Urinary bladder (tissue), 4 donors: ENCODE measurements around the gene MGST2. TPM values are rescaled to one million over a fixed set of nuclear protein-coding genes. Genes with fewer than 3 reads are reported as not detected.

Experiments used
- DNase-seq: peaks from one replicate; pipeline ENCODE4 v3.0.0-alpha.2; 2015; ENCODE audit errors: extremely low spot score
- H3K27ac ChIP-seq: one replicate; pipeline ENCODE4 v1.5.1; 2013; ENCODE audit warnings: low read depth, mild to moderate bottlenecking, moderate library complexity
- H3K36me3 ChIP-seq: one replicate; pipeline ENCODE4 v1.6.1; 2013; ENCODE audit warnings: mild to moderate bottlenecking, moderate library complexity; ENCODE audit not compliant: insufficient read depth
- H3K4me1 ChIP-seq: one replicate; pipeline ENCODE4 v1.6.1; 2013; ENCODE audit warnings: mild to moderate bottlenecking, moderate library complexity; ENCODE audit not compliant: insufficient read depth
- H3K4me3 ChIP-seq: one replicate; pipeline ENCODE4 v1.5.1; 2013; ENCODE audit warnings: low read depth, low read length
- WGBS: extraction: QIAGEN DNeasy Blood & Tissue Kit; methylation state at CpG from one replicate; pipeline ENCODE4 v1.1.7; 2013; 5-methylcytosine and 5-hydroxymethylcytosine counted together
- polyA plus RNA-seq: library from polyadenylated mRNA; stranded (reverse); fragments of 200-250 nt; gene quantifications from one replicate; pipeline ENCODE4 v1.2.3, GENCODE V29; 2013
- total RNA-seq: library from RNA; depleted of rRNA; stranded (reverse); fragments of >200 nt; gene quantifications from one replicate; pipeline ENCODE4 v1.2.3, GENCODE V29; 2014
- donor health status: healthy with polysubstance abuse.
- donor health status: healthy.

The MGST2 gene
- total and polyA plus RNA-seq, 2 donors: 51.8 to 69.1 TPM

DNA sequence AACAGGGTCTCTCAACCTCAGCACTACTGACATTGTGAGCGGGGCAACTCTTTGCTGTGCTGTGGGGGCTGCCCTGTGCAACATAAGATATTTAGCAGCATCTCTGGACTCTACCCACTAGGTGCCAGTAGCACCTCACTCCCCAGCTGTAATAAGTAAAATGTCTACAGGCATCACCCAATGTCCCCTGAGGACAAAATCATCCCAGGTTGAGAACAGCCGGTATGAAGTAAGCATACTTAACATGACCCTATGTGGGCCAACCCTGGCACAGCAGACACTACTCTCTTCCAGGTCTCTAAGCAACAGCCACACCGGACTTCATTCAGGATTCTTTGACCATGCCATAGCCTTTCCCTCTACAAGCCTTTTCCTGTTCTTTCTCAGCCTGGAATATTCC lies 10.5 kb upstream of the MGST2 start:
- no peak for DNase-seq
- Histone ChIP-seq H3K27ac (no peak overlapping the region), H3K4me1 (no peaks in the 10 kb centered on the region), H3K4me3 (no peak overlapping the region), H3K36me3 (no peaks in the 10 kb centered on the region)
- 45% methylated on average over 3 of the region's 3 CpGs for WGBS

GRCh38 chr4:139656614-139657486 lies 8.8 kb upstream of the MGST2 start:
- H3K36me3 ChIP-seq: no peaks in the 10 kb centered on the region
- H3K4me1 ChIP-seq: no peaks in the 10 kb centered on the region
- WGBS: 23% methylated on average over 13 of the region's 13 CpGs
- peak; percentile 36 for DNase-seq
- H3K4me3 ChIP-seq: no peak overlapping the region
- H3K27ac ChIP-seq: no peak overlapping the region

- no peak for DNase-seq
- H3K4me1 ChIP-seq: no peaks in the 10 kb centered on the region
- no peak overlapping the region for H3K4me3 ChIP-seq
- H3K27ac ChIP-seq: peak overlapping the region; percentile 24
- WGBS: 89% methylated on average over 4 of the region's 4 CpGs
- no peaks in the 10 kb centered on the region for H3K36me3 ChIP-seq
These were observed 7.4 kb upstream of the MGST2 start for GRCh38 chr4:139658185-139658584.

GRCh38 chr4:139658586-139659382 lies 6.8 kb upstream of the MGST2 start:
- Histone ChIP-seq H3K4me1 (no peaks in the 10 kb centered on the region), H3K27ac (peak overlapping the region; percentile 24), H3K36me3 (no peaks in the 10 kb centered on the region), H3K4me3 (no peak overlapping the region)
- no peak for DNase-seq
- WGBS: 81% methylated on average over 2 of the region's 2 CpGs

DNA sequence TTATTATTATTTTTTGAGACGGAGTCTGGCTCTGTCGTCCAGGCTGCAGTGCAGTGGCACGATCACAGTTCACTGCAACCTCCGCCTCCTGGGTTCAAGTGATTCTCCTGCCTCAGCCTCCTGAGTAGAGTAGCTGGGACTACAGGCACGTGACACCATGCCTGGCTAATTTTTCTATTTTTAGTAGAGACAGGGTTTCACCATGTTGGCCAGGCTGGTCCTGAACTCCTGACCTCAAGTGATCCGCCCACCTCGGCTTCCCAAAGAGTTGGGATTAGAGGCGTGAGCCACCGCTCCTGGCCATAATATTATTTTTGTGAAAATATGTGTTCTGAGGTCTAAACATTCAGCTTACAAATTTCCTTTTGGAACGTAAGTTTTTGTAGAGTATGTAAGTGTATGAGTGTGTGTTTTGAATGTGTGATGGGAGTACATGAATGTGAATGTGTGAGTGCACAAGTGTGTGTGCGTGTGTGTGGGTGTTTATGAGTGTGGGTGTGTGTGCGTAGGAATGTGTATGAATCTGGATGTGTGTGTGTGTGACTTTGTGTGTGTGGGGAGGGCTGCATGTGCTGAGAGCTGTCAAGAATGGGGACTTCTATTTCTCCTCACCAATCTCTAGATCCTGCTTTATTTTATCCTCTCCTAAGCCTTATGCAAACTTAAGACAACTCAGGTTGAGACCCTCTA lies 5.7 kb upstream of the MGST2 start:
- no peak overlapping the region for H3K4me3 ChIP-seq
- DNase-seq: no peak
- no peaks in the 10 kb centered on the region for H3K36me3 ChIP-seq
- 87% methylated on average over 12 of the region's 12 CpGs for WGBS
- no peaks in the 10 kb centered on the region for H3K4me1 ChIP-seq
- H3K27ac ChIP-seq: no peak overlapping the region

DNA sequence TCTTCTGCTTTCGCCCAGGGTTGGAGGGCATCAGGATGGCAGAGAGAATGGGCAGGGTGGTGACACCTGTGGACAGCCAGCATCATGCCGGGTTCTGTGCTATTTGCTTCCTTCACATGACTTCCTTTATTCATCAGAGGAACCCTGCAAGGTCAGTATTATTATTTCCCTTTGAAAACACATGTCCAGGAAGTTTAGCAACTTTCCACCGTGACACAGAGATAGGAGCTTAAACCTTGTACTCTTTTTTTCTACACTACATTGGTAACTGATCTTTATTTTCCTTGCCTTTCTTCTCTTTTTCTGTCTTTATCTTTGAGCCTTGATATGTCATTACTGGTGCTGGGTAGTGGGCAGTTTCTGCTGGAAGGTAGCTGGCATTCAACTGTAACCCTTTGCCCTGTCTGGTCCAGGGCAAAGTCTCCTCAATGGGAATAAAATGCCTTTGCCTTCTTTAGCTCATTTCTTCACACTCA lies 5.0 kb upstream of the MGST2 start:
- 62% methylated on average over 3 of the region's 3 CpGs for WGBS
- no peaks in the 10 kb centered on the region for H3K4me1 ChIP-seq
- peak overlapping the region; percentile 58 for H3K27ac ChIP-seq
- H3K36me3 ChIP-seq: no peaks in the 10 kb centered on the region
- no peak overlapping the region for H3K4me3 ChIP-seq
- no peak for DNase-seq

- no peaks in the 10 kb centered on the region for H3K36me3 ChIP-seq
- no peak overlapping the region for H3K4me3 ChIP-seq
- H3K27ac ChIP-seq: no peak overlapping the region
- 36% methylated on average over 1 of the region's 1 CpG for whole genome bisulfite sequencing
- DNase-seq: no peak
- no peaks in the 10 kb centered on the region for H3K4me1 ChIP-seq
These were observed 2.0 kb upstream of the MGST2 start for GRCh38 chr4:139663561-139664138.

- DNase-seq: no peak
- Histone ChIP-seq H3K27ac (no peak overlapping the region), H3K4me3 (no peak overlapping the region), H3K4me1 (no peaks in the 10 kb centered on the region), H3K36me3 (no peaks in the 10 kb centered on the region)
- 68% methylated on average over 2 of the region's 2 CpGs for WGBS
These were observed 1.2 kb upstream of the MGST2 start for GRCh38 chr4:139664442-139664841.

- Histone ChIP-seq H3K36me3 (no peaks in the 10 kb centered on the region), H3K4me1 (no peaks in the 10 kb centered on the region), H3K27ac (peak overlapping the region; percentile 84), H3K4me3 (peak overlapping the region; percentile 39)
- WGBS: 72% methylated on average over 10 of the region's 10 CpGs
- DNase-seq: no peak
These were observed 435 bp upstream of the MGST2 start for GRCh38 chr4:139665079-139665689.

DNA sequence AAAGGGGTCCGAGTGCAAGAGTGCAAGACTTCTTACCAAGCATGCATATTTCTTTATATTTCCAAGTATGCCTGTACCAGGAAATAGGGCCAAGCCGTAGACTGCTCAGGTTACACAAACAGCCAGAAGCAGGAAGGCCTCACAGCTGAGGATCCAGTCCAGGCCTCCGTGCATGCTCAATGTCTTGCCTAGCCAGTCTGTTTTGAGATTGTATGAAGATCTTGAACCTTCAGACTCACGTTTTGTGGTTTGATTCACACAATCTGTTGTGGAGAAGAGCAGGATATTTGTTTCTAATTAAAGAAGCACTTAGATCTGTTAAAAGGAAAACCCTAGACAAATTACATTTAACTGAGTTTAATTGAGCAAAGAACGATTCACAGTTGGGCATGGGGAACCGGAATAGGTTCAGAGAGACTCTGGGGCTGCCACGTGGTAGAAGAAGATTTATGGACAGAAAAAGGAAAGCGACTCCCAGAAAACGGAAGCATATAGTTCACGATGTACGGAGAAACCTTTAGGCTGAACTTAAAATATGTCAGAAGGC lies 1.2 kb downstream of the MGST2 start:
- peak overlapping the region; percentile 39 for H3K4me3 ChIP-seq
- DNase-seq: peak; percentile 55
- H3K4me1 ChIP-seq: no peaks in the 10 kb centered on the region
- 28% methylated on average over 11 of the region's 11 CpGs for WGBS
- peak overlapping the region; percentile 14 for H3K27ac ChIP-seq
- H3K36me3 ChIP-seq: no peaks in the 10 kb centered on the region

GRCh38 chr4:139668036-139668435 lies 2.4 kb downstream of the MGST2 start:
- no peak for DNase-seq
- H3K36me3 ChIP-seq: no peaks in the 10 kb centered on the region
- H3K4me3 ChIP-seq: no peak overlapping the region
- no peak overlapping the region for H3K27ac ChIP-seq
- WGBS: 73% methylated on average over 2 of the region's 2 CpGs
- no peaks in the 10 kb centered on the region for H3K4me1 ChIP-seq

DNA sequence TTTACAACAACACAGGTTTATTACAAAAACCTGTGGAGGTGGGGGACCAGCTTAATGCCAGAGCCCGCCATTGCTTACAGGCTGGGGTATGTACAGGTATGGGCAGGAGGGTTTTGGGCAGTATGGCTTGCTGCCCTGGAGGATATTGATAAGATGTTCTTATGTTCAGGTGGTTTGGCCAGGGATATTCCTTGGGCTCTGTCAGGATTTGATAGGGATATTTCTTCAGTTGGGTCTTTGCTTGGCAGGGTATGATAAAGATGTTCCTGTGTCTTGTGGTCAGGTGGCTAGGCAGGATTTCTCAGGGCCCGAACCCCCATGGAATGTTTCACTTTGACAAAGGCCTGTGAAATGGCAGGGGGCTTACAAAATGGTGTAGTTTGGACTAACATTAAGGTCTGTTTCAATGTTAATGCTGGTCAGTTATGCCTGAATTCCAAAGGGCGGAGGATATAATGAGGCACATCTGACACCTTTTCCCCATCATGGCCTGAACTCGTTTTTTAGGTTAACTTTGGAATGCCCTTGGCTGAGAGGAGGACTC lies 3.1 kb downstream of the MGST2 start:
- Histone ChIP-seq H3K27ac (no peak overlapping the region), H3K4me3 (no peak overlapping the region), H3K4me1 (no peaks in the 10 kb centered on the region), H3K36me3 (no peaks in the 10 kb centered on the region)
- 90% methylated on average over 4 of the region's 4 CpGs for WGBS
- no peak for DNase-seq
